Pulmonary artery endothelial cell (primary cell): Measurements from ENCODE around the gene TNS1. TPM values are rescaled to one million over a fixed set of nuclear protein-coding genes. Genes with fewer than 3 reads are reported as not detected.
A peak's percentile ranks its signal among the peaks of the same experiment; 100 is the strongest.

Experiments used
- DNase-seq: peaks from one replicate; pipeline ENCODE4 v3.0.0-alpha.2; 2011; ENCODE audit warnings: low read depth, low spot score
- total RNA-seq: library from RNA; depleted of rRNA; stranded (reverse); fragments of >200 nt; gene quantifications from 2 replicates; pipeline ENCODE4 v1.2.3, GENCODE V29; 2014

TNS1 gene
- total RNA-seq, 1 donor from 2014 or later, result 26.2 TPM

GRCh38 chr2:217930761-217931563, 71.8 kb downstream of the TNS1 start:
- DNase-seq, result no peak

DNA sequence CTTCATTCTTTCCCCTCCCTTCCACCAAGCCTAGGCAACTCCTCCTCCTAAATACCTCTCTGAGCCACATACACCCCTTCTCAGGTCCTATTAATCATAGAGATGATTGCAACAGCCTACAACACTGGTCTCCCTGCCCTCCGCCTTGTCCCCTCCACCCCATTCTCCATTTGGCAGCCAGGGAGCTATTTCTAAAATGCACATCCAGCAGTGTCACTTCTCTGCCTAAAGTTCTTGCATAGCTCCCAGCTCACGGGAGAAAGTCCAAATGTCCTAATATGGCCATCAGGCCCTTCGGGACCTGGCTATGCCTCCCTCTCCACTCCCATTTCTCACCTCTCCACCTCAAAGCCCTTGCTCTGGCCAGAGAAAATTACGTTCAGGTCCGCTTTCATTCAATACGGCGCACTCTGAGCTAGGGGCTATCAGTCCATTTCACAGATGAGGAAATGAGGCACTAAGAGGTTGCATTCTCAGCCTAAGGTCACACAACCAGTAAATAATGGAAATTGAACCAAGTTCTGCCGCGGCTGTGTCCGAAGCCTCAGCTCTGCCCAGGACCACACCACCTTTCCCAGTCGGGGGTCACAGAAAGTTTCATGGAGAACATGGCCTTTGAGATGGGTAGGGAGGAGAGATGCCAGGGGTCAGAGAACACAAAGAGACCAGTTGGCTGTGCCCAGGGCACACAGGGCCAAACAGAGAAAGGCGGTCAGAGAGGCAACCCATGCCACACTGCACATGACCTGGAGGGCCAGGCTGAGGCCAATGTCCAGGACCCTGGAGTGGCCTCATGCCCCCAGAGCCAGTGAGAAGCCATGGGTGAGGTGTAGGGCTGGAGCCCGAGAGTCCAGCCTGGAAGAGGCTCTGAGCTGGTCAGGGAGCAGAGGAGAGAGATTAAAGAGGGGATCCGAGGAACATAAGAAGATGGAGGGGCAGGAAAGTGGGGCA, 72.8 kb downstream of the TNS1 start:
- no peak for DNase-seq

- no peak for DNase-seq
Observed at GRCh38 chr2:217929272-217929671, 73.5 kb downstream of the TNS1 start.

- DNase-seq, result no peak
Observed at GRCh38 chr2:217928324-217929181, 74.2 kb downstream of the TNS1 start.

DNA sequence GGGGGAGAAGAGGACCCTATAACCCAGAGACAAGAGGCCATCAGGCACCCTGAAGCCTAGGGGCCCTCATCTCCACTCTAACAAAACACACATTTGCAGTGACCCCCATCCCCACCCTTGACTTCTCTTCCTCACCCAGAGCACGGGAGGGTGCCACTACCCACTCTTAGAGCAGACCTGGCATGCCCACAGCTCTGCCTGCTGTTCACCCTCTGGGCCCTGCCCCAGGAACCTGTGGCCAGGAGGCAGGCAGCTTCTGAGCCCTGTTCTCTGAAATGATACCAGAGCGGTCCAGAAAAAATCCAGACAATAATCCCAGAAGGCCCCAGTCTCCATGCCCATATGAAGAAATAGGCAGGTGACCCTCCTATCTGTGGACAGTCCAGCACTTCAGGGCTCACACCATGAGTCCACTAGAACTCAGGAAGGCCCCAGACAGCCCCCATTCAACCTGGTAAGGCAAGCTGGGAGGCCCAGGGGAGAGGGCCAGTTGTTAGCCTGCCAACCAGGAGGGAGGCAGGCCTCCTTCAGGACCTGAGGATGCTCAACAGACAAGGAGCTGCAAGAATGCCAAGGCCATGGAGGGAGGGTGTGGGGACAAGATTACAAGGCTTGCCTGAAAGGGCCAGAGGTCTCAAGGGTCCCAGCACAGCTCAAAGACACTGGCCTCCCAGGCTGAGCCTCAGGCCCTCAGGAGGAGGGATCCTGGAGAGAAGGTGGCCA, 75.0 kb downstream of the TNS1 start:
- no peak for DNase-seq

DNA sequence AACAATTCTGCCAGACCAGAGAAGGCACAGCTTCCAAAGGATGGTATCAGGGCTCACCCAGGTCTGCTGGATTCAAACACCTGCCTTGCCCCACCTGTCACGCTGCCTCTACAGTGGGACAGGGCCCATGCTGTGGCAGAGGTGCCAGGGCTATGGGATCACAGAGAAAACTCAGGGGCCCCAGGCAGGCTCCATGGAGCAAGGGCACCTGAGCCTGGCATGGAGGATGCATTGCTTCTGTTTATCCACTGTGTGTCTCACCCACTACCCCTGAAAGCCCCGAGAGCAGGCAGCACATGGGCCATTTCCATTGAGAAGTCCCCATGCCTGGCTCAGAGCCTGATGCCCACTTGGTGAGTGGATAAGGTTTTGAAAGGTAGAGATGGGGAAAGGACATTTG, 76.0 kb downstream of the TNS1 start:
- DNase-seq, result no peak

DNA sequence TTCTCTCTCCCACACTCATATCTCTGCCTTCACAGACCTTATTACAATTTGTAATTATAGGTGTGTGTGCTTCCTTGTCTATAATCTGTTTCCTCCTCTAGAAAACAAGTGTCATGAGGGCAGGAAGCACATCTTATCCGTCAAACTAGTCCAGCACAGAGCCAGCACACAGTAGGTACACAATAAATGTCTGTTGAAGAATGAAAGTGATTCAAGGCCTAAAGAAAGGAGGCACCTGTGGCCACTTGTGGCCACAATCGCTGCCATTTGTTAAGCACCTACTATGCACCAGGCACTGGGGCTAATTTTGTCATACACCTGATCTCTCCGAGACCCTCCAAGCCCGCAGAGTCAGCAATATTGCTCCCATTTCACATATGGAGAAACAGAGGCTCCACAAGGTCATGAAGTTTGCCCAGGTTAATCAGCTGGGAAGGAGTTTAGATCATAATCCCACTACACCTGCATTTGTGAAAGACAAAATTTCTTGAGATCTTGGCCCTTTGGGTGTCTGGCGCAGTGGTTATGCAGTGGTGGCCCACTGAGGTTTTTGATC, 78.4 kb downstream of the TNS1 start:
- no peak for DNase-seq

DNA sequence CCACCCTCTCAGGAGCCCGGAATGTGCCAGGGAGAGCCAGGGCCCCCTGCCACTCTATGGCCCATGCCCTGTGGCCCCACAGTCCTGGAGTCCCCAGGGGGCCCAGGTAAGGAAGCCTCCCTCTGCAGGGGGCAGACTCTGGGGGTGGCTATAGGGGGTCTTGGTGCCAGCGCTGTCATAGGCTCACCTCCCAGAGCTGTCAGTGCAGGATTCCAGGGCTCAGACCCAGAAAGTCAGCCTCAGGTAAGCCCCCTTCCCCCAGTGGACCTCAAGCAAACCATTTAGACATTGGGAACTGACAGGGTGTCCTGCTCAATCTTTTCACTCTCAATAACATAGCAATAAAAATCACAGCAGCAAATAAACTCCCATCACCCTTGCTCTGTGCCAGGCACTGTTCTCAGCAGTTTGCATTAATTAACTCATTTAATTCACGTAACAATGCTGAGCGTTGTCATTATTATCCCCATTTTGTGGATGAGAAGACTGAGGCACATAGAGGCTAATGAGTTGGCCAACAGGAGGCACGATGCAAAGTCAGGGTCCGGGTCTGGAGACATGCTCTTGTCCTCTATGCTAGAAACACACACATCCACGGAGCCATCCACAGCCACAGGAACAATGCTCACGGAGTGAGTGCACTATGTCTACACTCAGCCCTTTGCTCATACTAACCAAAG, 79.6 kb downstream of the TNS1 start:
- DNase-seq, result no peak

DNA sequence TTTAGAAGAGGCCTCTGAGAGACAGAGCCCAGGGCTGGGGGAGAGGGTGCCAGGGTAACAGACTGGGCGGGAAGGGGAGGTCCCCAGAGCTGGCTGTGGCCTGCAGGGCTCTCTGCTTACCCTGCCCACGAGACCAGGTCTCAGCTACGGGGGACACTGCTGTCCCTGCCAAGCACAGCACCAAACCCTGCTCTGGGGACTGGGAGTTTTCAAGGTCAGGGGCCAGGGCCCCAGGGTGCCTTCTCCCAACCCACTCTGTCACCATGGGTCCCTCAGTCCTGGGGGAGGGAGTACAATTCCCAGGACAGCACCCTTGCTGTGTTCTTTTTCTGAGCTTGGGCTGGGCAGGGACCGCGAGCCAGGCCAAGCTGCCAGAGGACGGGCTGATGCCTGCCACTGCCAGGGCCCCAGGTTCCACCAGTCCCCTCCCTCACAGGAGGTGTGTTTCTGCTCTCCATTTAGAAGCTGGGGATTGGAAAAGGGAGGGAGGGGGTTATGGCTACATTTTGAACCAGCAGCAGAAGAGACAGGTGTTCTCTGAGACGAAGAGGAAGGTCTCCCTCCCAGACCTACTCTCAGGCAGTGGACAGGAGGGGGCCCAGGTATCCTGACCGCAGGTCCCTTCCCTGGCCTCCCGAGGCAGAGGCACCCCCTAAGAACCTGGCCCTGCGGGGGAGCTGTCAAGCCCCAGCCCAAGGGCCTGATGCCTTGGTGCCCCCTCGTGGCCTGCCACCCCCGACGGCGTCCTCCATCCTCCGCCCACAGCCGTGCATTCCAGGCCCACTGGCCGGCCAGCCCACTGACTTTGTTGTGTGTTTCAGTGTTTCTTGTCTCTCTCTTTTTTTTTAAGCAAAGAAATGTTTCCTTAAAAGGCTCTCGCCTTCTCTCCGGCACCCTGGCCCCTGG, 80.4 kb downstream of the TNS1 start:
- no peak for DNase-seq

DNA sequence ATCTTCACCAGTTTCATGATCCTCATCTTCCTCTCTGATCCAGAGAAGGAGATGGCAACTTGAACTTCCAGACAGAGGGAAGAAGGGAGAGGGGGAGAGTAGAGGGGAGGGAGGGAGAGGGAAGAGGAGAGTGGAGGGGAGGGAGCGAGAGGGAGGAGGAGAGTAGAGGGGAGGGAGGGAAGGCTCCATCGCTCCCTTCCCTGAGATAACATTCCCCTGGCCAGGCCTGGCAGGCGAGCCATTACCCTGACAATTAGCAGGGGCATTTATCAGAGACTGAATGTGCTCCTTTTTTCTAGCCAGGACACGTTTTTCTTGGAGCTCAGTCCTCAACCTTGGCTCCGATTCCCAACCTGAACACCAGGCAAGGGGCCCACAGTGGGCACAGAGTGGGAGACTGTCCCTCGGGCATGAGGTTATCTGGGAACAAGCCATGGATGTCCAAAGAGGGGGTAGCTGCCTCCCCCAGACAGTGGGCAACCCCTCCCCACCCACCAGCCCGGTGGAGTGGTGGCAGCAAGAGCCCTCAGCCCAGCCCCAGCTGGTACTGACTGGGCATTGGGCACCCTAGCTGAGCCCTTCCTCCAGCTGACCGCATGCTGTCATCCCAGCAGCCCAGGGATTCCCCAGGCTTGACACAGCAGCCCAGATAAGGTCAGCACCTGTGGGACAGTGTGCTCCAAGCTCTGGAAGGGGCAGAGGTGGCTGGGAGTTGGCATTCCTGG, 81.8 kb downstream of the TNS1 start:
- DNase-seq, result no peak

DNA sequence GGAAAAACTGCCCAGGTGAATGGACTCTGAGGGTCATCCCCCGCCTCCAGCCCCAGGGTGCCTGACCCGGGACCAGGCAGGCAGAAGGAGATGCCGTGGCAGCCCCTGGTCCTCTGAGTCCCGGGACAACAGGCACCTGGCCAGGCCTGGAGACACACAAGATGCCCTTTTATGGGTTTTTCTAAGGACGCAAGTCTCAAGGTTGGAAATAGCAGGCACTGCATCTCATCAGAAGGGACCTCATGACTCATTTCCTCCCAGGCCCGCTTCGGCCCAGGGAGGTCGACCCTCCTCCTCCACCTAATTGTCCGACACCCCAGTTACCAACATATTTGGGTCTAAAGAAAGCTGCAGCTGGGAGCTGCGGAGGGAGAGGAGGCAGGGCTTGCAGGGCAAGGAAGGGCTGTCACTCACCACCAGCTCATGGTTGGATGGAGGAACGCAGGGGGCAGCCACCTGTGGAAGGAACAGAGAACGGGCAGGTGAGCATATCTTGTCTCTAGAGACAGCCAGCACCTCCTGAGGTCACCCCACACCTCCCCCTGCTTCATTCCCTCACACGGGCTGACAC, 82.9 kb downstream of the TNS1 start:
- peak; percentile 40 for DNase-seq

DNA sequence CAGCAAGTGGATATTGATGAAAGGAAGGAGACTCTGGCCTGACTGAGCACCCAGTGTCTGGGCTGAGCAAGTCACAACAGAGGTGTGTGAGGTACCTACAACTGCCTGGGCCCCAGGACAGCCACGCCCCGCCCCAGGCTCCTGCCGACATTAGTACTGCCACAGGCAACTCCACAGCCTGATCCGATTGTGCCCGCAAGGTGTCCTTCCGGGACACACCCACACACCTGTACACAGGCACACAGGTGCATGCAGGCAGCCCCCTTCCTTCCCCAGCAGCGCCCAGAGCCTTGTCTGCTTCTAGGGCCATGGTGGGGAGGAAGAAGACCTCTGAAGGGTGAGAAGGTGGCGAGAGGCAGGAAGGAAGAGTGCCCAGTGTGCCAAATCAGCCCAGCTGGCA, 83.6 kb downstream of the TNS1 start:
- no peak for DNase-seq

GRCh38 chr2:217918308-217919024, 84.3 kb downstream of the TNS1 start:
- no peak for DNase-seq

- DNase-seq, result no peak
Observed at GRCh38 chr2:217916504-217917254, 86.1 kb downstream of the TNS1 start.

GRCh38 chr2:217915706-217916105, 87.1 kb downstream of the TNS1 start:
- DNase-seq, result no peak

DNA sequence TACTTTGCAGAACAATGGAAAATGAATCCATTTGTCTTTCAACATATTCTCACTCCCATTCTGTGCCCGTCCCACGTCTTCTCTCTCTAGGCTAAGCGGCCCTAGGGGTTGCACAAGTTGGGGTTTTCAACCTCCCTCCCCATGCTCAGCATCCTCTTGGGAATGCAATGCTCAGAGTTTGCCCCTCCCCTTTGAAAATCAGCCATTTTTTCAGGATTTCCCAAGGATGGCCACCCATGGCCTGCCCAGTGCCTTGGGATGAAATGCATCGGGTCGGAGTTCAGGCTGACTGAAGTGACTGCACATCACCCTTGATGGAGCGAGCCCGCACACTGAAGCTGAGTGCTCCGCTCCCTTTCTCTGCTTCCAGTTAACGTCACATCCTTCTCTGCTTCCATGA, 87.9 kb downstream of the TNS1 start:
- DNase-seq, result no peak
